ENCODE results near the gene ARFGEF3.

The ARFGEF3 gene

GRCh38 chr6:138231381-138231886 is 69.7 kb downstream of the ARFGEF3 start:
- ChIA-PET POLR2A (no interaction called here), CTCF (no interaction called here)
- peaks cover 0 to 5% (median 0%) of the 10 kb centered on the region in 5 experiments for H3K27me3 ChIP-seq (replicated peaks in 2 of 5; ENCODE audit: control insufficient read depth in 4 of 5, insufficient read depth in 5 of 5, low read length in 4 of 5)
- H3K9me3 ChIP-seq (ENCODE audit: control extremely low read depth in 1 of 5, control insufficient read depth in 4 of 5, insufficient read depth in 2 of 5, low read depth in 1 of 5, low read length in 4 of 5), result no peaks in the 10 kb centered on the region
- no peak overlapping the region for H3K4me3 ChIP-seq (ENCODE audit: control insufficient read depth in 1 of 7, extremely low read depth in 1 of 7, insufficient read depth in 4 of 7, low read depth in 2 of 7, low read length in 6 of 7)
- WGBS (ENCODE audit: insufficient coverage), result no CpG with 5 or more reads among the region's 4 CpGs
- no peak for DNase-seq
- no peaks in the 10 kb centered on the region for H3K4me1 ChIP-seq (ENCODE audit: control extremely low read depth in 1 of 4, control insufficient read depth in 4 of 4, insufficient read depth in 4 of 4, low read length in 3 of 4)
- H3K27ac ChIP-seq (ENCODE audit: insufficient read depth in 1 of 2, low read depth in 1 of 2, low read length in 2 of 2, poor library complexity in 1 of 2, severe bottlenecking in 2 of 2), result no peak overlapping the region
- no peaks in the 10 kb centered on the region for H3K36me3 ChIP-seq (ENCODE audit: control insufficient read depth in 4 of 4, insufficient read depth in 4 of 4, low read length in 3 of 4)

GRCh38 chr6:138234363-138234762 is 72.6 kb downstream of the ARFGEF3 start:
- CTCF ChIA-PET, result interaction anchor here (0.5 to 1.4 kb wide), 3 partner anchors 11 to 1493 kb away, joined by 3 to 4 read pairs (median 3); no protein-coding TSS in a partner anchor
- POLR2A ChIA-PET, result no interaction called here
- Histone ChIP-seq H3K9me3 (ENCODE audit: control extremely low read depth in 1 of 5, control insufficient read depth in 4 of 5, insufficient read depth in 2 of 5, low read depth in 1 of 5, low read length in 4 of 5) (no peaks in the 10 kb centered on the region), H3K27me3 (replicated peaks in 2 of 5; ENCODE audit: control insufficient read depth in 4 of 5, insufficient read depth in 5 of 5, low read length in 4 of 5) (peaks cover 0 to 6% (median 0%) of the 10 kb centered on the region in 5 experiments), H3K4me1 (ENCODE audit: control extremely low read depth in 1 of 4, control insufficient read depth in 4 of 4, insufficient read depth in 4 of 4, low read length in 3 of 4) (no peaks in the 10 kb centered on the region), H3K4me3 (ENCODE audit: control insufficient read depth in 1 of 7, extremely low read depth in 1 of 7, insufficient read depth in 4 of 7, low read depth in 2 of 7, low read length in 6 of 7) (no peak overlapping the region), H3K27ac (ENCODE audit: insufficient read depth in 1 of 2, low read depth in 1 of 2, low read length in 2 of 2, poor library complexity in 1 of 2, severe bottlenecking in 2 of 2) (no peak overlapping the region), H3K36me3 (ENCODE audit: control insufficient read depth in 4 of 4, insufficient read depth in 4 of 4, low read length in 3 of 4) (no peaks in the 10 kb centered on the region)
- no peak for DNase-seq
- no CpG with 5 or more reads among the region's 2 CpGs for WGBS (ENCODE audit: insufficient coverage)

- ChIA-PET POLR2A (no interaction called here), CTCF (interaction anchor here (0.5 to 1.5 kb wide), 3 partner anchors 8 to 231 kb away, joined by 3 to 4 read pairs (median 3); no protein-coding TSS in a partner anchor)
Measured at GRCh38 chr6:138235205-138235604, 73.5 kb downstream of the ARFGEF3 start.

GRCh38 chr6:138235693-138236092 is 74.0 kb downstream of the ARFGEF3 start:
- no peak overlapping the region for H3K4me3 ChIP-seq (ENCODE audit: control insufficient read depth in 1 of 7, extremely low read depth in 1 of 7, insufficient read depth in 4 of 7, low read depth in 2 of 7, low read length in 6 of 7)
- CTCF ChIA-PET, result interaction anchor here (1.5 kb wide), 1 partner anchor 9 kb away, joined by 3 read pairs; no protein-coding TSS in a partner anchor
- no peaks in the 10 kb centered on the region for H3K36me3 ChIP-seq (ENCODE audit: control insufficient read depth in 4 of 4, insufficient read depth in 4 of 4, low read length in 3 of 4)
- no CpG with 5 or more reads among the region's 1 CpG for WGBS (ENCODE audit: insufficient coverage)
- H3K9me3 ChIP-seq (ENCODE audit: control extremely low read depth in 1 of 5, control insufficient read depth in 4 of 5, insufficient read depth in 2 of 5, low read depth in 1 of 5, low read length in 4 of 5), result no peaks in the 10 kb centered on the region
- POLR2A ChIA-PET, result no interaction called here
- H3K4me1 ChIP-seq (ENCODE audit: control extremely low read depth in 1 of 4, control insufficient read depth in 4 of 4, insufficient read depth in 4 of 4, low read length in 3 of 4), result no peaks in the 10 kb centered on the region
- DNase-seq, result no peak
- no peak overlapping the region for H3K27ac ChIP-seq (ENCODE audit: insufficient read depth in 1 of 2, low read depth in 1 of 2, low read length in 2 of 2, poor library complexity in 1 of 2, severe bottlenecking in 2 of 2)
- H3K27me3 ChIP-seq (replicated peaks in 2 of 5; ENCODE audit: control insufficient read depth in 4 of 5, insufficient read depth in 5 of 5, low read length in 4 of 5), result peaks cover 0 to 5% (median 0%) of the 10 kb centered on the region in 5 experiments

More at GRCh38 chr6:138235205-138235604, 73.5 kb downstream of the ARFGEF3 start:
- DNase-seq, result no peak
- WGBS (ENCODE audit: insufficient coverage), result 100% methylated on average over 1 of the region's 1 CpG
- Histone ChIP-seq H3K27me3 (replicated peaks in 2 of 5; ENCODE audit: control insufficient read depth in 4 of 5, insufficient read depth in 5 of 5, low read length in 4 of 5) (peaks cover 0 to 5% (median 0%) of the 10 kb centered on the region in 5 experiments), H3K36me3 (ENCODE audit: control insufficient read depth in 4 of 4, insufficient read depth in 4 of 4, low read length in 3 of 4) (no peaks in the 10 kb centered on the region), H3K27ac (ENCODE audit: insufficient read depth in 1 of 2, low read depth in 1 of 2, low read length in 2 of 2, poor library complexity in 1 of 2, severe bottlenecking in 2 of 2) (no peak overlapping the region), H3K9me3 (ENCODE audit: control extremely low read depth in 1 of 5, control insufficient read depth in 4 of 5, insufficient read depth in 2 of 5, low read depth in 1 of 5, low read length in 4 of 5) (no peaks in the 10 kb centered on the region), H3K4me1 (ENCODE audit: control extremely low read depth in 1 of 4, control insufficient read depth in 4 of 4, insufficient read depth in 4 of 4, low read length in 3 of 4) (no peaks in the 10 kb centered on the region), H3K4me3 (ENCODE audit: control insufficient read depth in 1 of 7, extremely low read depth in 1 of 7, insufficient read depth in 4 of 7, low read depth in 2 of 7, low read length in 6 of 7) (no peak overlapping the region)

GRCh38 chr6:138237463-138237862 is 75.7 kb downstream of the ARFGEF3 start:
- 100% methylated on average over 2 of the region's 2 CpGs for WGBS (ENCODE audit: insufficient coverage)
- no peaks in the 10 kb centered on the region for H3K4me1 ChIP-seq (ENCODE audit: control extremely low read depth in 1 of 4, control insufficient read depth in 4 of 4, insufficient read depth in 4 of 4, low read length in 3 of 4)
- ChIA-PET CTCF (no interaction called here), POLR2A (no interaction called here)
- no peaks in the 10 kb centered on the region for H3K36me3 ChIP-seq (ENCODE audit: control insufficient read depth in 4 of 4, insufficient read depth in 4 of 4, low read length in 3 of 4)
- no peak for DNase-seq
- H3K27ac ChIP-seq (ENCODE audit: insufficient read depth in 1 of 2, low read depth in 1 of 2, low read length in 2 of 2, poor library complexity in 1 of 2, severe bottlenecking in 2 of 2), result no peak overlapping the region
- H3K4me3 ChIP-seq (ENCODE audit: control insufficient read depth in 1 of 7, extremely low read depth in 1 of 7, insufficient read depth in 4 of 7, low read depth in 2 of 7, low read length in 6 of 7), result no peak overlapping the region
- peaks cover 0 to 2% (median 0%) of the 10 kb centered on the region in 5 experiments for H3K27me3 ChIP-seq (replicated peaks in 2 of 5; ENCODE audit: control insufficient read depth in 4 of 5, insufficient read depth in 5 of 5, low read length in 4 of 5)
- no peaks in the 10 kb centered on the region for H3K9me3 ChIP-seq (ENCODE audit: control extremely low read depth in 1 of 5, control insufficient read depth in 4 of 5, insufficient read depth in 2 of 5, low read depth in 1 of 5, low read length in 4 of 5)

GRCh38 chr6:138238368-138238767 is 76.6 kb downstream of the ARFGEF3 start:
- H3K36me3 ChIP-seq (ENCODE audit: control insufficient read depth in 4 of 4, insufficient read depth in 4 of 4, low read length in 3 of 4), result no peaks in the 10 kb centered on the region
- POLR2A ChIA-PET, result no interaction called here
- no peaks in the 10 kb centered on the region for H3K4me1 ChIP-seq (ENCODE audit: control extremely low read depth in 1 of 4, control insufficient read depth in 4 of 4, insufficient read depth in 4 of 4, low read length in 3 of 4)
- H3K27me3 ChIP-seq (replicated peaks in 2 of 5; ENCODE audit: control insufficient read depth in 4 of 5, insufficient read depth in 5 of 5, low read length in 4 of 5), result peaks cover 0 to 2% (median 0%) of the 10 kb centered on the region in 5 experiments
- DNase-seq, result no peak
- H3K27ac ChIP-seq (ENCODE audit: insufficient read depth in 1 of 2, low read depth in 1 of 2, low read length in 2 of 2, poor library complexity in 1 of 2, severe bottlenecking in 2 of 2), result no peak overlapping the region
- WGBS (ENCODE audit: insufficient coverage), result 98% methylated on average over 6 of the region's 6 CpGs
- H3K9me3 ChIP-seq (ENCODE audit: control extremely low read depth in 1 of 5, control insufficient read depth in 4 of 5, insufficient read depth in 2 of 5, low read depth in 1 of 5, low read length in 4 of 5), result no peaks in the 10 kb centered on the region
- CTCF ChIA-PET, result no interaction called here
- H3K4me3 ChIP-seq (ENCODE audit: control insufficient read depth in 1 of 7, extremely low read depth in 1 of 7, insufficient read depth in 4 of 7, low read depth in 2 of 7, low read length in 6 of 7), result no peak overlapping the region

- Histone ChIP-seq H3K27ac (ENCODE audit: insufficient read depth in 1 of 2, low read depth in 1 of 2, low read length in 2 of 2, poor library complexity in 1 of 2, severe bottlenecking in 2 of 2) (no peak overlapping the region), H3K9me3 (ENCODE audit: control extremely low read depth in 1 of 5, control insufficient read depth in 4 of 5, insufficient read depth in 2 of 5, low read depth in 1 of 5, low read length in 4 of 5) (no peaks in the 10 kb centered on the region), H3K4me1 (ENCODE audit: control extremely low read depth in 1 of 4, control insufficient read depth in 4 of 4, insufficient read depth in 4 of 4, low read length in 3 of 4) (no peaks in the 10 kb centered on the region), H3K4me3 (ENCODE audit: control insufficient read depth in 1 of 7, extremely low read depth in 1 of 7, insufficient read depth in 4 of 7, low read depth in 2 of 7, low read length in 6 of 7) (no peak overlapping the region), H3K27me3 (replicated peaks in 2 of 5; ENCODE audit: control insufficient read depth in 4 of 5, insufficient read depth in 5 of 5, low read length in 4 of 5) (peaks cover 0 to 2% (median 0%) of the 10 kb centered on the region in 5 experiments), H3K36me3 (ENCODE audit: control insufficient read depth in 4 of 4, insufficient read depth in 4 of 4, low read length in 3 of 4) (no peaks in the 10 kb centered on the region)
- POLR2A ChIA-PET, result no interaction called here
- DNase-seq, result no peak
- CTCF ChIA-PET, result no interaction called here
- 100% methylated on average over 1 of the region's 1 CpG for WGBS (ENCODE audit: insufficient coverage)
Measured at GRCh38 chr6:138239774-138240173, 78.0 kb downstream of the ARFGEF3 start.

Data from common myeloid progenitor, CD34-positive (primary cell).